Limb (tissue), 2 donors: ENCODE measurements around the gene NDUFS8.

Source experiments
- DNase-seq, 2 donors: peaks; one replicate each; pipeline ENCODE4 v3.0.0-alpha.2; 2016; ENCODE audit errors: extremely low spot score in 2 of 2

Gene NDUFS8

DNA sequence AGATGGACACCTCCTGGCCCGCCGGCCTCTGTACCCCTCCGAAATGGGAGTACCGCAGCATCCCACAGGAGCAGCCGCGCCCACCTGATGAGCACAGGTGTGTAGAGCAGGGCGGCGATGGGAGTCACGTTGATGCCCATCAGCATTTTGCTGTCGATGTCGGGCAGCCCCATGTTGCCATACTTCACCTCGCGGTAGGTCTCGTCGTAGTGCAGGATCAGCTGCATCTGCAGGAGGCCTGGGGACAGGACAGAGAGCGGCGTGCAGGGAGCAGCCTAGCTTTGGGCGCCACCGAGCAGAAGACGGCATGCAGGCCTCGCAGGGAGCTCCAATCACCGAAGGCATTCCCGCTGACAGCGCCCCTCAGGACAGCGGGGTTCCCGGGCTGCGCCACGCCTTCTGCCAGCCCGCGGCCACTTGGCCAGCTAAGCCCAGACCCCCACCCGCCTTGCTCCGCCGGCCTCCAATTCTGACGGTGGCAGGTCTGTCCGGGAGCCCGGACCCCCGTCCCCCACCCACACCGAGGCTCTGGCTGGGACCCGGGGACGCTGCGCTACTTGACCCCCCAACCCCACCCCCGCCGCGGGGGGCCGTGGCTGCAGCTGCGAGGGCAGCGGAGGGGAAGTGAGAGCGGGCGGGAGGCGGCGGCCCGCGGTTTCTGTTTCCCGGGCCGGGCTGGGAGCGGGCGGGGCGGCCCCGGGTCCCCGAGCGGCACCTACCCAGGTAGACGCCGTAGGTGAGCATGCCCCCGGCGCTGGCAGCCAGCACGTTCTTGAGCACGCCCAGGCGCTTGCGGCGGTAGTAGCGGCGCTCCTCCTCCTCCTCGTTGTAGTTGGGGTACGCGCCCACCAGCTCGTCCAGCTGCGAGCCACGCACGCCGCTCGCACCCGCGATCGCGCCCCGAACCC is 27.3 kb upstream of the NDUFS8 start:
- DNase-seq, result peak in 1 of 2 donors; percentile 45

DNA sequence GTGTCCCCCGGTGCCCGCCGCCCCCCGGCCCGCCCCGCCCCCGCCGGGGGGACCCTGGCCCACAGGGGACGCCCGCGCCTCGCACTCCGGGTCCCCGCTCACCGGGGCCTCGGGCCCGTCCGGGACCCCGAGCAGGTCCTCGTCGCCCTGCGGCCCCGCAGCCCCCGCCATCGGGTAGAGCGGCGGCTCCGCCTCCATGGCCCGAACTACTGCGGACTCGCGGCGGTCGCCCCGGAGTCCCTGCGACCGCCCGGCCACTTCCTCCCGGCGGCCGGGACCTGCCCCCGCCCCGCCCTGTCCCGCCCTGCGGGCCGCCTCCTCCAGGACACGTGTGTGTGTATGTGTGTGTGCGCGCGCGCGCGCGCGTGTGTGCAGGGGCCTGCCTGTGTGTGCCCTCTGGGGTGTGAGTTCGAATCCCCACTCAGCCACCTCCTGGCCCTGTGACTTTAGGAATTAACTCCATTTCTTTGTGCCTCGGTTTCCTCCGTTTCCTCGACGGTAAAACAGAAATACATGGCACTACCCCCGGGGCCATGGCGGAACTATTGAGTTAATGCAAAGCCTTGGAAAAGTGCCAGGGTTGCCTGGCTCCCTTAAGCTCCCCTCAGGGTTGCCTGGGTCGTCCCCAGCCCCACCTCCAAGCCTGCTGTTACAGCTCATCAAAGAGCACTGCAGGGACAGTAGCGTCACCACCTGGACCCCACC is 26.5 kb upstream of the NDUFS8 start, which contains the start of gene UNC93B1:
UNC93B1 (minus strand) TSS at position 252 of the 705 bp plus-strand sequence; CDS start at position 198, 54 bp downstream.
- DNase-seq, result peak in 1 of 2 donors; percentile 73

DNA sequence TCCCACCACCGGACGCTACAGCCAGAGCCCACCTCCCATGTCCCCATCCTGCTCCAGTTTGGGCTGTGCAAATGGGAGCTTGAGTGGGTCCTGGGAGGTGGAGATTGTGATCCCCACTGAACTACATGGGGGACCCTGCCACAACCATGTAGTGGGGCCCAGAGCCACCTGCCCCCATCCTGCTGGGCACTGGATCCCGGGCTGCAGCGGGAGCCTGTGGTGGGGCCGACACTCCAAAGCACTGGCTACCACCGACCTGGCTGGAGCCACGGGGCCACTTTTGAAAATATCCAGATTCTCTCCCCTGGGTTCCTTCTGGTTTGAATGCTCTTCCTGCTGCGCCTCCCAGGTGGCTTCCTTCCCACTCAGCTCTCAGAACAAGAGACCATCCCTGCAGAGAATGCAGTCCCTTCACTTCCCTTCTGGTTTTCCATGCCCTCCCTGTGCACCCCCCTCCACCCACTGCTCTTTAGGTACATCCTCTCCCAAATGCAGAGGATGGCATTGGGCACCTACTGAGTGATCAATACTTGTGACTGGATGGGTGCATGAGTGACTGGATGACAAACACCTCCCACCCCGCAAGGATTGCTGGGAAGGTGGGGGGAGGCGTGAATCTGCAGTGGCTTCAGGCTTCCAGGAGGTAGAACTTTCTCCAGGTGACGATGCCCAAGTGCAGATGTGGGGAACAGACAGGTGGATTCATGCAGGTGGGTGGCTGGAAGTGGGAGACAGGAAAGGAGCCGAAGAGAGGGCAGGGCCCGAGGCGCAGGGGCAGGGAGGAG is 25.7 kb upstream of the NDUFS8 start:
- DNase-seq, result peak in 1 of 2 donors; percentile 19

- DNase-seq, result no peak
Observed at GRCh38 chr11:68006606-68007166, 23.8 kb upstream of the NDUFS8 start.

GRCh38 chr11:68007498-68008380 is 22.7 kb upstream of the NDUFS8 start:
- DNase-seq, result no peak

DNA sequence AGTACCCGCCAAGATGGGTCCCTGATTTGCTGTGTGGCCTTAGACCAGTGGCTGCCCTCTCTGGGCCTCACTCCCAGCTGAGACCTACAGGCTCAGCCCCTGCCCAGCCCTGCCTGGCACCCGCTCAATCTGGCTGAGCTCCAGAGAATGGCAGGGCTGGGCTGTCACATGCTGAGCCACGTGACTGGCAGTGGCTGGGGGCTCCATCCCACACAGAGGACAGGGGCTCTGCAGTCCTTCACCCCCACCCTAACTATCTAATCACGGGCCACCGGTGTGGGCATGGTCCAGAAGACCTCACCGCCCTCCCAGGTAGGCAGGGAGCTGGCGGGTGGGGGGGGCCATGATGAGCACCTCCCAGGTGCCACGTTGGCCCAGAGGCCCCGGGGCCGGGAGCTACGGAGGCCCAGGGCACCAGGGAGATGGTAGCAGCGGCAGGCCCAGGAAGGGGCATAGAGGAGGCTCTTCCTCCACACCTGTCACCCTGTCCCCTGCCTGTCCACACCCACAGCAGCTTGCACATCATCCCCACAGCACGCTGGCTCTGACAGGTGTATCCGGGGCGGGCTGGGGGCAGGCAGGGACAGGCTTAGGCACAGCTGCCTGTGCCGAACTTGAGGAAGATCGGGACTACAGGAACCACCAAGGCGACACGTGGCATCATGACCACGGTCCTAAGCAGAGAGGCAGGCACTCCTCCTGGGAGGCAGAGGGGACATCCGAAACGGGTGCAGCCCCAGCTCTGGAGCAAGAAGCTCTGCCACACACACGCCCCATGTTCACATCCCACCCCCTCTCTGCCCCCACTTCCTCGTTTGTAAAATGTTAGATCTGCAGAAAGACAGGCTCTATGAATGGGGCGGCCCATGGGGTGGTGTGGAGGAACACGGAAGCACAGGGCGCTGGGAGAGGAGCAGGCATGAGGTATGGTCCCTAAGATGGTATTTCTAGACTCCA is 21.8 kb upstream of the NDUFS8 start:
- no peak for DNase-seq

GRCh38 chr11:68009391-68010089 is 20.9 kb upstream of the NDUFS8 start:
- DNase-seq, result no peak

DNA sequence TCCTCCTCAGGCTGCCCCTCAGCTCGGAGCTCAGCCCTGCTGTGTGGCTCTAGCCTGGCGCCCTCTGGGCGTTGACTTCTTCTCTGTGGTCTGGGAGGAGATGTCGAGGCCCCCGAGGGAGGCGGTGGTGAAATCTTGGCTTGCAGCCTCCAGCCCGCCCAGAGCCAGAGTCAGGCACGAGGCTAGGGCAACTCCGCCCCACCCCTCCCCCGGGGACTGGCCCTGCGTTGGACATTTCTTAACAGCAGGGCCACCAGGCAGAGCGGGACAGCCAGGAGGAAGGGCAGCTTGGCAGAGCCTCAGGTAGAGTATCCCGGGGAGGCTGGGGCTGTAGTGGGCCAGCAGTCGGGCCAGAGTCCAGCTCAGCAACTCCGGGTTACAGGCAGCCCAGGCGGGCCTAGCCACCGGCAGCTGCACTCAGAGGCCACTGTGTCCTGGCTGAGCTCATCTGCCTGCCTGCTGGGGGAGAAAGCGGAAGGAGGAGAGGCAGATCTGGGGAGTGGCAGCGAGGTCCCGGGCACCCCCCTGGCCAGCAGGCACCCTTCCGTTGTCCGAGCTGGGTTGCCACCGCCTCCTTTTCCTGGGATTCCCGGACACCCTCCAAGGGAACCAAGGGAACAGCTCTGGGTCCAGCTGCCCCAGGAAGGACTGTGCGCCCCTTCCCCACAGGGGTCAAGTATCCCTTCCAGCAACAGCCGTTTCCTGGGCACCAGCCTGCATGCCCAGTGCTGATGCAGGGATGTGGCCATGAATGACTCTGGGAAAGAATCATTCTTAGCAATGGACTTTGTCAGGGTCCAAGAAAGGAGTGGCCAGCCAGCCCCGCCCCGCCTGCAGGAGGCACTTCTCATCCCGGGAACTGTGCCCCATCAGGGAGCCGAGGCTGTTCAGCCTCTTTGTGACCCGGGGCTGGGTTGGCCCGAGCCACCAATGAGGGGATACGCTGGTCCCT is 20.1 kb upstream of the NDUFS8 start, which contains the start of gene ALDH3B1:
ALDH3B1 (plus strand) TSS at position 238 of the 952 bp plus-strand sequence. CDS start 4,971 bp downstream, outside the sequence.
- peak in 1 of 2 donors; percentile 67 for DNase-seq

GRCh38 chr11:68011051-68011943 is 19.2 kb upstream of the NDUFS8 start:
- DNase-seq, result no peak

DNA sequence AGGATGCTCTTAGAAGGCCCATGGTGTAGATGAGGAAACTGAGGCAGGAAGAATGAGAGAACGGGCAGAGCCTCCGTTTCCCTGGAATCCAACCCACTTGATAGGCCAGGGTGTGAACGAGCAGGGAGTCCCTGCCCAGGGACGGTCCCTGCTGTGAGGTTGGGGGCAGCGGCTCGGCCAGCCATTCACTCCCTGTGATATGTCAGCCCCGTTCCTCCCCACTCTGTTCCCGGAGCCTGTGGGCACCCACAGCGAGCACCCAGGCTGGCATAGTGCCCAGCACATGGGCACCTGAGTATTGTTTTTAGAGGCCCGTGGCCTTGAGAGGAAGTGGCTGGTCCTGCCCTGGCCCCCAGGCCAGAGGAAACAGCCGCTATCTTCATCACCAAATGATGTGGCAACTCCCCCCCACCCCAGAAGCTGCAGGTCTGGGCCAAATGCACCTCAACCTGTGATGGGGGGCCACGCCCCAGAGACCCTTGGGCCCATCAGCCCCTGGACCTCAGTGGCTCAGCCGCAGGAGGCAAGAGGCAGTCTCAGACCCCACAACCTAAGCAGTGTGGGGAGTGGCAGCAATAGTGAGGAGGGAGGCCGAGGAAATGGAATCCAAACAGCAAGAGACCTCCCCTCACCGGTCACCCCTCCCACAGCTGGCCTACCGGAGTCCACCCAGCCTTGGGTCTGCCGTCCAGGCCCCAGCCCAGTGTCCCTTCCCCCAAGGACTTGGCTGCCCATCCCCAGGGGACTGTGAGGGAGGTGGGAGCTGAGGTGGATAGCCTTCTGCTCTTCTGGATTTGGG is 18.2 kb upstream of the NDUFS8 start:
- DNase-seq, result no peak

DNA sequence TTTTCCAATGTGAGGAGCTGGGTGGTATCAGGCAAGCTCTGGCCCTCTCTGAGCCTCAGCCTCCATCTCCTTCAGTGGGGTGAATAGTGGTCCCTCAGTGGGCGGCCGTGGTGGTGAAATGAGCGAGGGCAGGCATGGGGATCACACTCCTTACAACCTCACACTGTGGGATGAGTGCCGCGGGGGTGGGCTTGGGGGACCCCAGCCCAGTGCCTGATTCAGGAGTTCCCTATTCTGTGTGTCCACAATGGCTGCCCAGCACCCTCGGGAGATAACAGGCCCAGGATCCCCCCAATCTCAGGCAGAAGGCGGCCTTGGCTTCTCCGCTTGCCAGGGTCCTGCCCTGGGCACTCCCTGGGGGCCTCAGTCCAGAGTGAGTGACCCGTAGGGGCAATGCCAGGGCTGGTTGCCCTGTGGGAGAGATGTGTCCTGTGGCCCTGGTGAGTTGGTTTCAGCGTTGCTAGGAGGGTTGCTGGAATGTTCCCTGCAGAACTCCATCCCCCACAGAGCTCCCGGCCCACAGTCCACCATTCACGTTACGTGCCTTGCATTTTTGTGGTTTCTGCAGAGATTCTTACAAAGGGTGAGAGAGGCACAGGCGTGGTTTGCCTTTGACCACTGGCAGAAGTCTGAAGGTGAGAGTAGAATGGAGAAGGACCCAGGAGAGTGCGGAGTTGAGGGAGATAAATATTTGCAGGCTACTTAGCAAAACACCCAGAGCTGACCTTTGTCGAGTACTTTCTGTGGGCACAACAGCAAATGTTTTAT is 17.5 kb upstream of the NDUFS8 start:
- DNase-seq, result no peak

GRCh38 chr11:68013611-68014156 is 16.8 kb upstream of the NDUFS8 start:
- DNase-seq, result no peak

DNA sequence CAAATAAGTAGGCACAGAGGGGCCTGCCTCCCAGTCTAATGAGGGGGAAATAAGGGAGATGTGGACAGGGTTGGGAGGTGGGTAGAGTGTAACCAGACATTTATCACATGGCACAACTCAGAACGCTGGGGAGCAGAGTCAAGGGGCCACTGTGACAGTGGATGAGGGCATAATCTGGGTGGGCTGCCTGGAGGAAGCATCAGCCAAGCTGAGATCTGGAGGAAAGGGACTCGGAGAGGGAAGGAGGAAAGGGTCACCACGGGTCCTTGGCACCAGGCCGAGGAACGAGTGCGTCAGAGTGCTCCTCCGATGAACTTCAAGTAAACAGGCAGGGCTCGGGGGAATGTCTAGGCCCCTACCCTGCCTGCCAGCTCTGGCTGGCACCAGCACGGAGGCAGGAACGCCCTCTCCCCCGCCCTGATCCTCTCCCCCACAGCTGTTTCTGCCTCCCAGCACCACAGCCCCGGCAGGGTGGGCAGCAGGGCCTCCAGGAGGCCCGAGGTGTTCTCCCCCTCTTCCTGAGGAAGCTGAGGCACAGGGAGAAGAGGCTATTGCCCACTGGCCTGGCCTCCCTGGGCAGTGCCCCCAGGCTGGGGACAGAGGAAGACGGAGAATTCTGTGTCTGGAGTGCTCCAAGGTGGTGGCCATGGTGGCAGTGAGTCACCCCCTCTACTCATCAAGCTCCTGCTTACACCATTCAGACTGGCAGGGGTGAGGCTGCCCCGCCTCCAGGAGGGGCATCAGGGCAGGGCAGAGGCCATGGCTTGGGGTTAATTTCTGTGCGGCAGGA is 16.1 kb upstream of the NDUFS8 start:
- no peak for DNase-seq
